ENCODE measurements around the gene NLRP5. TPM values are rescaled to one million over a fixed set of nuclear protein-coding genes. Genes with fewer than 3 reads are reported as not detected.

The NLRP5 gene
- total RNA-seq, 1 donor from 2014 or later: not detected

GRCh38 chr19:56101095-56101494 lies 114.5 kb downstream of the NLRP5 start:
- H3K4me1 Mint-ChIP-seq (ENCODE audit: low read depth, unreplicated experiment): peaks cover 17% of the 10 kb centered on the region
- TF ChIP-seq CTCF (IDR thresholded peaks at IDR 0.05; ENCODE audit: partially characterized antibody, unreplicated experiment): no peak
- DNase-seq: no peak
- H3K36me3 Mint-ChIP-seq (ENCODE audit: unreplicated experiment): peaks cover 6% of the 10 kb centered on the region
- H3K27ac Mint-ChIP-seq (ENCODE audit: unreplicated experiment): no peak overlapping the region
- peaks cover 7% of the 10 kb centered on the region for H3K9me3 Mint-ChIP-seq (ENCODE audit: unreplicated experiment)
- H3K27me3 Mint-ChIP-seq (ENCODE audit: unreplicated experiment): peaks cover 6% of the 10 kb centered on the region
- H3K4me3 Mint-ChIP-seq (ENCODE audit: unreplicated experiment): peak overlapping the region; percentile 70

DNA sequence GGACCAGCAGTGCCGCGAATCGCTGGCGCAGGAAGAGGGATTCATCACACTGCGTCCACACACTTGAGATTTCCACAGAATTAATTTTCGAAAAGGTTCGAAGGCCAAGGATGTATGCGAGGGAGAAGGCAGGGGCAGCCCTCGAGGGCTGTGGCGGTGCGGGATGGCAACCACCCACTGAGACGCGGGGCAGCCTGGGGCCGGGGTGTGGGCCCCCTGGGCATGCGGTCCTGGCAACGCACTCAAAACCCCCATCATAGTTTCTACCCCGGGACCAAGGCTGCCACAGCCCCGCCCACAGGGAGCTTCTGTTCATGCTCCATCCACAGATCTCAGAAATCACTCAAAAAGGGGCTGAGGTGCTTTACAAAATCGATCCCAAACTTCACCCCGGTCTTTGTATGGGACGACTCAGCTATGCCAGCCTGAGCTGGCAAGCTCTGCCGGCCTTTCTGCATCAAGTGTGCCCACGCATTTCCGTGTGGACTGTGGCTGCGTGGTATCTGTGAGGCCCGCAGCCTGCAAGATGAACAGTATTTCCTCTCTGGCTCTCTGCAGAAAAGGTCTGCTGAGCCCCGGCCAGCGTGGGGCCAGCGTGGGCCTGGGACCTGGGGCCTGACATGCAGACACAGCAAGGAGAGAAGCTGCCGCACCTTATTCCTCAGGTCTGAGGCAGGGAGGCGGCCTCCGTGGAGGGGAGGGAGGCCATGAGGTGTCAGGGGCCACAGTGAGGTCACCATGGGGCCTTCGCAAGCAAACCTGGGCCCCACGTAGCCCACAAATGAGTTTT lies 115.4 kb downstream of the NLRP5 start:
- DNase-seq: no peak
- peaks cover 8% of the 10 kb centered on the region for H3K27me3 Mint-ChIP-seq (ENCODE audit: unreplicated experiment)
- peaks cover 7% of the 10 kb centered on the region for H3K9me3 Mint-ChIP-seq (ENCODE audit: unreplicated experiment)
- peaks cover 20% of the 10 kb centered on the region for H3K4me1 Mint-ChIP-seq (ENCODE audit: low read depth, unreplicated experiment)
- peak overlapping the region; percentile 70 for H3K4me3 Mint-ChIP-seq (ENCODE audit: unreplicated experiment)
- peaks cover 6% of the 10 kb centered on the region for H3K36me3 Mint-ChIP-seq (ENCODE audit: unreplicated experiment)
- H3K27ac Mint-ChIP-seq (ENCODE audit: unreplicated experiment): no peak overlapping the region
- no peak for TF ChIP-seq CTCF (IDR thresholded peaks at IDR 0.05; ENCODE audit: partially characterized antibody, unreplicated experiment)

- peak overlapping the region; percentile 80 for H3K27ac Mint-ChIP-seq (ENCODE audit: unreplicated experiment)
- DNase-seq: no peak
- H3K36me3 Mint-ChIP-seq (ENCODE audit: unreplicated experiment): peaks cover 6% of the 10 kb centered on the region
- H3K4me3 Mint-ChIP-seq (ENCODE audit: unreplicated experiment): no peak overlapping the region
- no peak for TF ChIP-seq CTCF (IDR thresholded peaks at IDR 0.05; ENCODE audit: partially characterized antibody, unreplicated experiment)
- H3K4me1 Mint-ChIP-seq (ENCODE audit: low read depth, unreplicated experiment): peaks cover 15% of the 10 kb centered on the region
- H3K27me3 Mint-ChIP-seq (ENCODE audit: unreplicated experiment): peaks cover 11% of the 10 kb centered on the region
- H3K9me3 Mint-ChIP-seq (ENCODE audit: unreplicated experiment): peaks cover 7% of the 10 kb centered on the region
These were observed 116.5 kb downstream of the NLRP5 start for GRCh38 chr19:56103027-56103614.

- peak overlapping the region; percentile 82 for H3K27ac Mint-ChIP-seq (ENCODE audit: unreplicated experiment)
- no peak for TF ChIP-seq CTCF (IDR thresholded peaks at IDR 0.05; ENCODE audit: partially characterized antibody, unreplicated experiment)
- H3K9me3 Mint-ChIP-seq (ENCODE audit: unreplicated experiment): peaks cover 9% of the 10 kb centered on the region
- DNase-seq: no peak
- H3K27me3 Mint-ChIP-seq (ENCODE audit: unreplicated experiment): peaks cover 11% of the 10 kb centered on the region
- H3K4me3 Mint-ChIP-seq (ENCODE audit: unreplicated experiment): peak overlapping the region; percentile 36
- H3K36me3 Mint-ChIP-seq (ENCODE audit: unreplicated experiment): peaks cover 6% of the 10 kb centered on the region
- peaks cover 22% of the 10 kb centered on the region for H3K4me1 Mint-ChIP-seq (ENCODE audit: low read depth, unreplicated experiment)
These were observed 117.8 kb downstream of the NLRP5 start for GRCh38 chr19:56104423-56104822.
